GM13977 (cell line): ENCODE results near the gene LBR.

Source experiments
- DNase-seq: peaks from one replicate; pipeline ENCODE4 v3.0.0; 2012; ENCODE audit warnings: low spot score
- CTCF ChIP-seq: IDR thresholded peaks from 2 replicates; pipeline ENCODE4 v1.5.1; 2012; ENCODE audit warnings: mild to moderate bottlenecking, control low read depth; ENCODE audit not compliant: insufficient read depth; ENCODE audit errors: extremely low read depth, missing control alignments
- in situ Hi-C: fragments of 300-500 bp; cut with MboI; formaldehyde crosslinking; loops from one replicate; pipeline ENCODE4 v1.12.0; 2022; ENCODE audit warnings: low sequenced_read_pairs, low pct_unique_long_range_greater_than_20kb, mixed read lengths, inconsistent platforms; ENCODE audit not compliant: unreplicated experiment

Gene LBR

GRCh38 chr1:225418598-225418997 is 9.2 kb downstream of the LBR start:
- in situ Hi-C loops = no loop called here
- DNase-seq = no peak
- TF ChIP-seq CTCF = no peak

GRCh38 chr1:225418059-225418458 is 9.8 kb downstream of the LBR start:
- DNase-seq = no peak
- no peak for TF ChIP-seq CTCF
- in situ Hi-C loops = no loop called here

GRCh38 chr1:225415967-225416745 is 11.7 kb downstream of the LBR start:
- in situ Hi-C loops = no loop called here
- TF ChIP-seq CTCF = no peak
- DNase-seq = no peak

- in situ Hi-C loops = no loop called here
- TF ChIP-seq CTCF = no peak
These were observed 12.5 kb downstream of the LBR start for GRCh38 chr1:225415307-225415706.

GRCh38 chr1:225413708-225414375 is 14.0 kb downstream of the LBR start:
- no peak for DNase-seq
- no peak for TF ChIP-seq CTCF
- in situ Hi-C loops = no loop called here

More at GRCh38 chr1:225415307-225415706, 12.5 kb downstream of the LBR start:
- DNase-seq = no peak

- in situ Hi-C loops = no loop called here
- TF ChIP-seq CTCF = no peak
- DNase-seq = no peak
These were observed 15.0 kb downstream of the LBR start for GRCh38 chr1:225412803-225413351.
